ENCODE results near the gene TLCD3B.

TLCD3B gene

DNA sequence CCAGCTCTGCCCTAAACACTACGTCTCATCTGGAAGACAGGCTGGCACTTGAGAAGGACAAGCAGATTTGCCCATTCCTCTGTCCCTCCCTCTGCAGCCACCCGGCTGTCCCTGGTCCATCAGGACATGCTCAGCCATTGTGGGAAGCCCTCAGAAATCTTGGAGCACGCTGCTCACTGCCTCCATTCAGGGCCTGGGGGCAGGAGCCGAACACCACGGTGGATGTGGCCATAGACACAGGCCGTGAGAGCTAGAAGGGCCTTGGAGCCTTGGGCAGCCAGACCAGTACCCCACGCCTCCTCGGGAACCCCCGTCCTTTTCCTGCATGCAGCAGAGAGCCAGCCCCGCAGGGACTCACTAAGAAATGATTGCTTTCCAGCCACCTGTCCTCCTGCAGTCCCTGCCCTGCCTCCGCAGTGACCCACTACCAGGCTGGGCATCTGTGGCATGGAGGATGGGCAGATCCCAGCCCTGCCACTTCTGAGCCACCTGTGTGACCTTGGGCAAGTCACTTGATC is 23.6 kb downstream of the TLCD3B start:
- TF ChIP-seq, protein P1, sequence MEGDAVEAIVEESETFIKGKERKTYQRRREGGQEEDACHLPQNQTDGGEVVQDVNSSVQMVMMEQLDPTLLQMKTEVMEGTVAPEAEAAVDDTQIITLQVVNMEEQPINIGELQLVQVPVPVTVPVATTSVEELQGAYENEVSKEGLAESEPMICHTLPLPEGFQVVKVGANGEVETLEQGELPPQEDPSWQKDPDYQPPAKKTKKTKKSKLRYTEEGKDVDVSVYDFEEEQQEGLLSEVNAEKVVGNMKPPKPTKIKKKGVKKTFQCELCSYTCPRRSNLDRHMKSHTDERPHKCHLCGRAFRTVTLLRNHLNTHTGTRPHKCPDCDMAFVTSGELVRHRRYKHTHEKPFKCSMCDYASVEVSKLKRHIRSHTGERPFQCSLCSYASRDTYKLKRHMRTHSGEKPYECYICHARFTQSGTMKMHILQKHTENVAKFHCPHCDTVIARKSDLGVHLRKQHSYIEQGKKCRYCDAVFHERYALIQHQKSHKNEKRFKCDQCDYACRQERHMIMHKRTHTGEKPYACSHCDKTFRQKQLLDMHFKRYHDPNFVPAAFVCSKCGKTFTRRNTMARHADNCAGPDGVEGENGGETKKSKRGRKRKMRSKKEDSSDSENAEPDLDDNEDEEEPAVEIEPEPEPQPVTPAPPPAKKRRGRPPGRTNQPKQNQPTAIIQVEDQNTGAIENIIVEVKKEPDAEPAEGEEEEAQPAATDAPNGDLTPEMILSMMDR (conservative IDR thresholded peaks at IDR 0.05; ENCODE audit: low read depth, low read length): no peak
- DNase-seq (ENCODE audit: low read depth): no peak
- no peak overlapping the region for H3K4me3 ChIP-seq (ENCODE audit: low read depth, low read length)

DNA sequence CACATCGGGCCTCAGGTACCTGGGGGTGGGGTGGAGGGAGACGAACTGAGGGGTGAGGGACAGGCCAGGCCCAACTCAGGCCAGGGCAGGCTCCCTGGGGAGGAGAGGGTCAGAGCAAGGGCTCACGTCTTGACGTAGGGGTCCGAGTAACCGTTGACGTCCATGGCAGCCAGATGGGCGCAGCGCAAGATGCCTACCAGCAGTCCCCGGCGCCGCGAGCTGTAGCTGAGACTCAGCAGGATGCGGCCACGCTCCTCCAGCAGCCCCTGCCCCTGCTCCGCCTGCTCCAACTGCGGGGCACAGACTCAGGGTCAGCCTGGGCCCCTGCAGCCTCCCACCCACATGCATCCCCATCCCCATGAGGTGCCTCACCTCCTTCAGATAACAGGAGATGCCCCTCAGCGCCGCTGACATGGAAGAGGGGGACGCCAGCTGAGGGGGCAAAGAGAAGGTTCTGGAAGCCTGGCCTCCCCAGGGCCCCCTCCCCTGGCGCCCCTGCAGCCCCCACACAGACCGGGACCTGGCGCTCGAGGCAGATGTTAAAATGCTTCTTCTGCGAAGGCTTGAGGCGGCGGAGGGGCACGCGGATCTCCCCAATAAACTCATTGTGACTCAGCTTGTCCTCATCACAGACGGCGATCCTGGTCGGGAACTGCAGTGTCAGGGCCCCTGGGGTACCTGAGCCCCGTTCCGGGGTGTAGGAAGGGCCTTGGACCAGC is 24.3 kb downstream of the TLCD3B start:
- TF ChIP-seq, protein P1 (conservative IDR thresholded peaks at IDR 0.05; ENCODE audit: low read depth, low read length): no peak
- DNase-seq (ENCODE audit: low read depth): no peak

DNA sequence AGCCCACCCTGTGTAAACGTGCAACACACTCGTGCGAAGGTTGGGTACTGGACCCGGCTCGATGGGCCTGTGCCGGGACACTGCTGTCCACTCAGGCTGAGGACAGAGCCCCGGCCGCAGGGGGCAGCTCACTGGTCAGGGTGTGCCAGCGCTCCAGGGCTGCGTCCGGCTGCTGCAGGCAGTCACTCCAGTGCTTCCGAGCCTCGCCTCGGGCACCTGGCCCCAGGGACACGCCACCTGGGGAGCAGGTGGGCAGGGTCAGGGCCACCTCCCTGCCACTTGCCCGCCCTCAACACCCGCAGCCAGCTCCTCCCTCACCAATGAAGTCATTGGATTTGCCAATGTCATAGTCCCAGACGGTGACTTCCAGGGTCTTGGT is 25.0 kb downstream of the TLCD3B start:
- no peak overlapping the region for H3K4me3 ChIP-seq (ENCODE audit: low read depth, low read length)
- no peak for DNase-seq (ENCODE audit: low read depth)
- TF ChIP-seq, protein P1 (conservative IDR thresholded peaks at IDR 0.05; ENCODE audit: low read depth, low read length): no peak

More for the DNA sequence above, 24.3 kb downstream of the TLCD3B start:
- no peak overlapping the region for H3K4me3 ChIP-seq (ENCODE audit: low read depth, low read length)

DNA sequence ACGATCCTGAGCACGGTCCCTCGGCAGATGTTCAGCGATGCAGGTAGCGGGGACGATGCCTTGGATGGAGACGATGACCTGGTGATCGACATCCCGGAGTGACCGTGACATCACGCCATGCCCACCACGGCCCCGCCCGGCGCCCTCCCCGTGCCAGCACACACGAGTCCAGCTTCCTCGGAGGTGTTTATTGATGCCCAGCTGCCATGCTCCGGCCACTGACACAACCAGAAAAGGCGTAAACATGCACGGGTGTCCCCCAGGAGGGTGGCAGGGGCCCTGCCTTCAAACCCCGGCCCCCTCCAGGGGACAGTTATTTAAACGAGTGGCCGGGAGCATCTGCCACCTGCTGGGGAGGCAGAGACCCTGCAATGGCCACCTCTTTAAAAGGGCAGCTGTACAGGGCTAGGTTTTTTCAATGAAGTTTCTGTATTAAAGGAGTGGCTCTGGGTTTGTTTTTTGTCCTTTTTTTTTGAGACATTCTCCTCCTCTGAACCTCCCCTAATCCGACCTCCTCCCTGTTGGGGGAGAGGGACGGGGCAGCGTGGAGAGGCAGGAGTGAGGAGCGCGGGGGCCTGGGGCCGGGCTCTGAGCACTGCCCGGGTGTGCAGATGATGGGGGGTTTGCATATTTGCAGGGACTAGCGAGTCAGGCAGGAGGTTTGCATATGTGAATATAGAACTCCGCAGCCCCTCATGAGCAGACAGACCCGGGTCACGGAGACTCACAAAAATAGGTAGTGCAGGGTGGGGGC is 25.6 kb downstream of the TLCD3B start:
- H3K4me3 ChIP-seq (ENCODE audit: low read depth, low read length): no peak overlapping the region
- DNase-seq (ENCODE audit: low read depth): peak; percentile 56

DNA sequence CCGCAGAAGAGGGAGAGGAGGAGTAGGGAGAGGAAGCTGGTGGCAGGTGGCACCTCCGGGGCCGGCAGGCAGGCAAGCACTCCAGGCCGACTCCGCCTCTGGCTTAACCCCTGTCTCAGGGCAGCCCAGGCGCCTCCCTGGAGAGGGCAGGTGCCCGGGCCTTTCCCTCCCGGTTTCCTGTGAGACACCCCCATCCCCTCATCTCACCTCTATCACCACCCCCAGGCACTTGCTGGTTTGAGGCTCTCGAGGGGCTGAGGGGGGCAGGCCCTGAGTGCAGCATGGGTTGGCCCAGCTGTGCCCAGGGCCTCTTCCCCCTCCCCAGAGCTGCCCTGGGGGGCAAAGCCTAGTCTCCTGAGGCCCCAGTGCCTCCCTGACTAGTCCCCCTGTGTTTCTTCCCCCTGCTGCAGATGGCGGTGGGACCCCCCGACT is 26.2 kb downstream of the TLCD3B start:
- TF ChIP-seq, protein P1 (conservative IDR thresholded peaks at IDR 0.05; ENCODE audit: low read depth, low read length): no peak
- DNase-seq (ENCODE audit: low read depth): no peak

More for the DNA sequence above, 25.6 kb downstream of the TLCD3B start:
- TF ChIP-seq, protein P1 (conservative IDR thresholded peaks at IDR 0.05; ENCODE audit: low read depth, low read length): peak; percentile 83

DNA sequence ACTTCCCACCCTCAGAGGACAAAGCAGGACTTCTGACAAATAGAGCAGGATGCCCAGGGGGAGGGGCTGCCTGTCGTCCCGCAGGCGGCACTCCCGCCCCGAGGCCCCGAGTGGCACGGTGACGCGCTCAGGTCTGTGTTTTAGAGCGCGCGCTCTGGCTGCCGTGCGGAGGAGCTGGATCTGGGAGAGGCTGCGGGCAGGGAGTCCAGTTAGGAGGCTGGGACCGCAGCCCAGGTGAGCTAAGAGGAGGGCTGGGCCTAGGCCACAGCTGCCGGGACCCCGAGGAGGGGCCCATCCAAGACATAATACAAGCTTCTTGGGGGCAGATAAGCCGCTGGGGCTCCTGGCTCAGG is 26.7 kb downstream of the TLCD3B start:
- DNase-seq (ENCODE audit: low read depth): no peak
- TF ChIP-seq, protein P1 (conservative IDR thresholded peaks at IDR 0.05; ENCODE audit: low read depth, low read length): no peak

More for the DNA sequence above, 26.2 kb downstream of the TLCD3B start:
- H3K4me3 ChIP-seq (ENCODE audit: low read depth, low read length): no peak overlapping the region

More for the DNA sequence above, 26.7 kb downstream of the TLCD3B start:
- no peak overlapping the region for H3K4me3 ChIP-seq (ENCODE audit: low read depth, low read length)
